SK-N-MC (cell line): ENCODE data around the gene TIMM21.

ENCODE experiments used
- EZH2 ChIP-seq: fragments of 200-600 bp; sonication (generic); IDR thresholded peaks from one replicate; pipeline ENCODE4 v1.6.1; 2017; ENCODE audit warnings: antibody characterized with exemption
- POLR2AphosphoS5 ChIP-seq: IDR thresholded peaks from 2 replicates; pipeline ENCODE4 v1.6.1; 2012; ENCODE audit warnings: mild to moderate bottlenecking, low read depth, low read length, borderline replicate concordance

DNA sequence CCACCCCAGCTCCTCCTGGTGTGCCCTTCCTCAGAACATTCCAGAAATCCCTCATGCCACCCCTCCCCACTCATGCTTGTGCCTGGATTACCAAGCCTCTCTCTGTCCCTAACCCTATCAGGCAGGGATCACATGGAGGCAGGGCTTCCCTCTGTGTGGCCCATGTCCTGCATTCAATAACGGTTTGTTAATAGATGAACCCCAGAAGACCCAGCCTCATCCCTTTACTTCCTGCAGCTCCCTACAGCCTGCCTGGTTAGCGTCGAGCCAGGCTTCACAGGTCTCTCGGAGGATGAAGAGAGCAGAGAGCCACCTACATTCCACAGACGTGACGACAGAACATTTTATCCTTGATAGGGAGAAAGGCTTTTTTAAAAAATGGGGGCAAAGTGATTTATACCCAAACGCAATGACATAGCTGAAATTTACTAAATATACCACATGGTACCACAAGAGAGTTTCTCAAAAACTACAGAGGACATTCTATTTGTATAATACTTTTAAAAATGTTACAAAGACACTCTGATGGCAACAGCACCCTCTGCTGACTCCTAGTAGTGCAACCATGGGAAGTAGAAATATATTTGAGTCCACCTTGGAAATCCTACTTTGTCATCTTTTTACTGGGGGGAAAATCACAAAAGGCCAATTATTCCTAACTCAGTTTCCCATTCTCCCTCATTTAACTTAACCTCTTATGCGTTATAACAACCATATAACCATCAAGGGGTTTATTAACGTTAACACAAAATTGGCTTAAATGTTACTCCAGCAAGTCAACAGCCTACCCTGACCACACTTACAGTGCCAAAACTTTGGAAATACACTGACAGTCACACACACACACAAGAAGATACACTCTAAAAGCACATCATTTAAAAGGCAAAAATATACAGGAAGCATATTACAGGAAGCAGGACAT lies 31.4 kb upstream of the TIMM21 start:
- TF ChIP-seq EZH2 (no peak), POLR2AphosphoS5 (no peak)
